AG20443 (cell line): ENCODE measurements around the gene SLK.

Source experiments
- DNase-seq: peaks from one replicate; pipeline ENCODE4 v3.0.0; 2012; ENCODE audit warnings: low spot score, mixed read lengths

Gene SLK

DNA sequence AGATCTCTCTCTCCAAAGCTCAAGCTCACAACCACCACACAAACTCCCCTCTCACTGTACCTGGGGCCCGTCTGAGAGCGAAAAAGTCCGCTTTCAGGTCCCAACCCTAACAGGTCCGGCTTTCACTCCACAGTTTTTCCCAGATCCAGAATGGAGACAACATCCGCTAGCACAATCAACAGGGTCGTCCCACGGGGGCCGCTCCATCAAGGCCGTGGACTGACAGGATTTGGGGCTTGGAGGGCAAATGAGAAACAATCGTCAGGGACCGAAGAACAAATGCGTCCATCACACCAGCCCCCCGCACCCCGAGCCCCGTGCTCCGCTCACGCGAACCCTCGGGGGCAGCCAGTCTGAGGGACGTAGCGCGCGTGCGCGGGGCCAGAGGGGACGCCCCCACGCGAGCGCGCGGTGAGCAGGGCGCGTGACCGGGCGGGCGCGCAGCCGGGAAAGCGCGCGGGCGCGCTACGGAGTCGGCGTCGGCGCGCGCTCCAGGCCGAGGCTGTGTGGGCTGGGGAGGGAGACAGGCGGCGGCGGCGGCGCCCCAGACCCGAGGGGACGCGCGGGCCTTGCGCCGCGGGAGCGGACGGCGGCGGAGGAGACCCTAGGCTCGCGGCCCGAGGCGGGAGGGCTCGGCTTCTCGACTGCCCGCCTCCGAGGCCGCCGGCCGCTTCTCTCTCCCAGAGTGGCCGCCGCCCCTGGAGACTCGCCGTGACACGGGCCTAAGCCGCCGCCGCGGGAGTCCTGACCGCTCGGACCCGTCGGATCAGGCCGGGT, at the start of gene SLK:
SLK (plus strand) TSS at position 470 of the 777 bp plus-strand sequence. CDS start 606 bp downstream, outside the sequence.
- DNase-seq, result peak; percentile 99

DNA sequence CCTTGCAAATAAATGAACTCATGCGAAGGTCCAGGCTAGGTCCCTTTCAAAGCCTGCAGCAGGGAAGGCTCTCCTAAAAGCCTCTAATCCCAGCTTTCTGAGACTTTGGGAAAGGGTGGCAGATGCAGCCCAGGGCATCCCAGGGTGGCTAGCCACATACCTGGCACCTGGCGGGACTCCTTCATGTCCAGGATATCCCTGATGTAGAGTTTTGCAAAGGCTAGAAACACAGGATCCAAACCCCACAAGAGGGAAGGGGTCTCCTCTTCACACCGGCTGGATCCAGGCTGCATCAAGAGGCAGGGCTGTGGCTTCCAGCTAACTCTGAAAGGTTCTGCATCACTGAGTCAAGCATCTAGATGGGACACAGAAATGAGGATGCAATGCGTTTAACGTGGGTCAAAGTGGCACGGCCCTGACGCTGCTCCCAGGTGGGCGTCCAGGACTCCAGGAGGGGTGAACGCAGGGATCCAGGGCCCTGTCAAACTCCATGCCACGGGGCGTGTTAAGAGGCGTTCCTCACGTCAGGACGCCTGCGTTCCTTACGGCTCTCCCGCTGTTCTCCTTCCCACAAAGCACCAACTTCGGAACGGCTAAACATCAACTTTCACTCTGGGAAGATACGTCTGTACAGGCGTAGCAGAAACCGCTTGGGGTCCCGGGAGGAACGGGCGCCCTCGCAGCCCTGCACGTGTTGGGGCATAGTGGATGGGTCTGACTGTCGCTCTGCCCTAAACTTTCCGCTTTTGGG, 49.5 kb upstream of the SLK start:
- peak; percentile 58 for DNase-seq

DNA sequence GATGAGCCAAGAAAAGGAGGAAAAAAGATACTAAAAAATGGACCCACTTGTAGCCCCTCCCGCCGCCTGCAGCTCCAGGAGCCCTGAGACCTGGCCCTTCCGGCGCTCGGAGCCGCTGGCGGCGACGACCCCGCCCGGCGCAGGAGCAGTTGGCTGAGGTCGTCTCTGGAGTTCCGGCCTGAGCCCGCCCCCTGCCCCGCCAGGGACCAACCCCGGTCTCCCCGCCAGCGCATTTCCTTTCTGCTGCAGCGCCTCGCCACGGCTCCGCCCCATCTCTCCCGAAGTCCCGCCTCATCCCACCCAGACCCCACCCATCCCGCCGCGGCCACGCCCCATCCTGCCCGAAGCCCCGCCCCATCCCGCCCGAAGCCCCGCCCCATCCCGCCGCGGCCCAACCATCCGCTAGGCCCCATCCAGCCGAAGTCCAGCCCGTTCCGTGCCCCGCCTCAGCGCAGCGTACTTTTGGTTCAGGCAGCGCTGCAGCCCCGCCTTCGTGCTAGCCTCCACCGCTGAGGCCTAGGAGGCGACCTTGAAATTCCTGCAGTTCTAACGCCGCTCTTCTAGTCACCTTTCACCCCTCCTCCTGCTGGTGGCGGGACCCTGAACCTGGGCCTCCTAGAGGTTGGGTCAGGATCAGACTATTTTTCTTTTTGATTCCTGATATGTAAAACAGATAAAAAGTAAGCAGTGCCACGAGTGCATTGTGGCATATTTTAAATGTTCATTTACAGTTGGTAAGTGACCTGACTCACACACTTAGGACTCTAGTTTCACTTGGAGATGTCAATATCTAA, 48.7 kb upstream of the SLK start, which contains the start of gene STN1:
STN1 (minus strand) TSS at position 132 of the 794 bp plus-strand sequence. CDS start 590 bp downstream, outside the sequence.
- peak; percentile 98 for DNase-seq

DNA sequence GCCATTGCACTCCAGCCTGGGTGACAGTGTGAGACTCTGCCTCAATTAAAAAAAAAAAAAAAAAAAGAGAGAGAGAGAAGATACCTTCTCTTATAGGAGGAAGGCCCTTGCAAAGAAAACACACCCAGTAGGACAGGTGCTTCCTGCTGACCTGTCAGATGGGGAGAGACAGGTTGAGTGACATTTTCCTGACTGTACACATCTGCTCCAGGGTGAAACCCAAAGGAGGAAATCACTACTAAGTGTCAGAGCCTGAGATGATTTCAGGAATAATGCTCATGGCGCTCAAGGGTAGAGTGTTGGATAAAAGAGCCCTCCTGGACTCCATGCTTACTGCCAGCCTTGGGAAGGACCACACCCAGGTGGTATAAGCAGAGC, 47.3 kb upstream of the SLK start:
- no peak for DNase-seq

DNA sequence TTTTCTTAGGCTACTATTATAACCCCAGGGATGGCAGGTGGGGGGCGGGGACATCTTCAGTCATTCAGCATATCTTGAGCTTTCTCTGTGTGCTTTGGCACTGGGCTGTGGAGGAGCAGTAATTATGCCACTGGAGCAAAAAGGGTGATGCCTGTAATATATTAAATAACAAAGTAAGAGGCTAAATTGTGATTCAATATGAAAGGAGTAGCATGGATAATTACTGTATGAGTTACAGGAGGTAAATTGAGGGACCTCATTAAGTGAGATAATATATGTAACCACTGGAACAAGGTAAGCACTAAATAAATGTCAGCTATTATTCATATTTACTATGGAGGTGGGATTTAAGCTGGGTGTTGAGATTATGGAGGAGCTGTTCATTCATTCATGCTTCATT, 45.7 kb upstream of the SLK start:
- DNase-seq, result no peak

DNA sequence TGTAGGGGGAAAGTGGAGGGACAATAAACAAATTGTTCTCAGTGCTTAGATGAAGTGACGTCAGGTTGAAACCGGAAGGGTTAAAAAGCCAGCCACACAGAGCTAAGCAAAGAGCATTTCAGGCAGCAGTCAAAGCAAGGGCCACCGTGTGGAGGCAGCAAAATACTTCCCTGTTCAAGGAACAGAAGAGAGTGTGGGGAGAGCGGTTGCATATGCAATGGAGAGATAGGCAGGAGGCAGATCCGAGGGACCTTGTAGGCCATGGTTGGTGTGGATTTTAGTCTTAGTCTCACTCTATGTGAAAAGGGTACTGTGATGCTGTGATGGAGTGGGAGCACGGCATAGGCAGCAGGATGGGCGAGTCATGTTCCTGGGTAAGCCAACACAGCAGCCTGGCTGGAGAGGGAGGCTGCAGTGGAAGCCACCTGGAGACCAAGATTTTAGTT, 45.2 kb upstream of the SLK start:
- no peak for DNase-seq

DNA sequence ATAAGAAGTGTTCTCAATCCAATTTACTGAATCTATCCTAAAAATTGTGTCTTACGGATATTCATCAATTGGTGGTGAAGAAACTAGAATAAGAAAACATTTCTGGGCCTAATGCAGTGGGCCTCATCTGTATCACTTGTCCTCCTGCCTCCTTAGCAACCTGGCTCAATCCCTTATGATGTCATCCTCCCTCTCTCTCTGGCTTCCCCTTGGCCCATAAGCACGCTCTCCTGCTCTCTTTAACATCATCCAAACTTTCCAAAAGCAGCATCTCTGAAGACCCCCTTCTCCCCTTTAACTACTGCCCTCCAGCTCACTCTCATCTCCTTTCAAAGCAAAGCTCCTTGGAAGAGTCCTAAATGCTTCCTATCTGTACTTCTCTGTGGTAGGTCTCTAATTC, 44.3 kb upstream of the SLK start:
- no peak for DNase-seq

DNA sequence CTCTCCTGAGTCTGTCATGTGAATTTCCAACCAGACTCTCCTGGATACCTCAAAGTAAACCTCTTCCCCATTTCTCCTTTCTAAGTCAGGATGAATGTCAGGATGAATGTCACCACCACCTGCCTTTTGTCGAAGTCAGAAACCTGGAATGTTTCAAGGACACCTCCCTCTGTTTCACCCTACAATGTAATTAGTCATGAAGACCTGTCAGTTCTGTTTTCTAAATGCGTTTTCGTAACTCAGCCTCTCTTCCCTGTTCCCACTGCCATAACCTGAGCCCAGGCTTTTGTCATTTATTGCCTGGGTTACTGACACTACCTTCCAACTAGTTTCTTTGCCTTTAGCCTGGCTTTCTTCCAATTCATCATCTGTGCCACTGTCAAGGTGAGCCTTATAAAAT, 43.4 kb upstream of the SLK start:
- no peak for DNase-seq

DNA sequence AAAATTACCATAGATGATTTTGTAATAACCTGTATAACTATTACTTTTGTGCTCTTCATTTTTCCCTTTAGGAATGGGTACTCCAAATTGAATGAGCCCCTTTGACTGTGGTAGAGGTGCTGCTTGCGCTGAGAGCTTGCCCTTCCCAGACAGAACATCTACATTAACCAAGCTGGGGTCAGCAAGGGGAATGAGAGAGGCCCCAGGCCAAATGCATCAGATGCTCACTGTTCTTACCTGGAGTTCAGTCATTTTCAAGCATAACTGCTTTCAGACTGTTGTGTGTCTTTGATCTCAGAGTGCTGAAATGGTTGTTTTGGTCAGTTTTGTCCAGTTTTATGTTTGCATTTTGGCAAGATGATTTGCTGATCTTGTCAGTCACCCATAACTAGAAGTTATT, 41.3 kb upstream of the SLK start:
- DNase-seq, result no peak

DNA sequence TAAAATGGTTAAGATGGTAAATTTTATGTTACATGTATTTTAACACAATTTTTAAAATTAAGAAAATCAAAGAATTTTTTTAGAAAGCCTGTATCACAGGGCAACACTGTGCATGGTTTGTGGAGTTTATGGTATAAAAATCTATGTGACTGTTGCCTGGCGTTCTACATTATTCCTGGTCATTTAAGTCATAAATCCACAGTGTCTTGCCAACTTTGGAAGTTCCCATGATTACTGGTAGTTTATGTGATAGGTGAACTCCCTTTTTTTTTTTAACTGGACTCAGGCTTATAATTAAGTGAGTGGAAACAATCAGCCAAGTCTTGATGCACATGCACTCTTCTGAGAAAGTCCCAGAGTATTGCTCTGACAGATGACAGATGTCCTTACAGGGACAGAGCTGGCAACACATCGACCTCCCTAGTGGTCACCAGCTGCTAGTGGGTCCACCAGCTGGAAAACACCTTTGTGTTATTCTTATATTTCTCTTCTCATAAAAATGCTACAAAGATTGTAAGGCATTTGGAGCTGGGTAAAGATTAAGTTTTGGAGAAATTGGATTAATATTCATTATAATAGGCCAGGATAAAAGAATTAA, 40.1 kb upstream of the SLK start:
- DNase-seq, result no peak

DNA sequence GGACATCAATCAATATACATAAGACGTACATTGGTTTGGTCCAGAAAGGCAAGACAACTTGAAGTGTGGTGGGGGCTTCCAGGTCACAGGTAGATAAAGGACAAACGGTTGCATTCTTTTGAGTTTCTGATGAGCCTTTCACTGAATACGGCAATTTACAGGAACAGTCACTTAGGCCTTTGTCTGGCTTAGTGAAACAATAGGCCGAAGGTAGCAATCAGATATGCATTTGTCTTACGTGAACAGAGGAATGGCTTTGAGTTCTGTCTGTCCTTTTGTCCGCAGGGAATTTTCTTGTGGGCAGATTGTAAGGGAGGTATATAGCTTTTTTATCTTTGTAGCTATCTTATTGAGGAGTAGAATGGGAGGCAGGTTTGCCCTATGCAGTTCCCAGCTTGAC, 38.2 kb upstream of the SLK start:
- DNase-seq, result no peak

DNA sequence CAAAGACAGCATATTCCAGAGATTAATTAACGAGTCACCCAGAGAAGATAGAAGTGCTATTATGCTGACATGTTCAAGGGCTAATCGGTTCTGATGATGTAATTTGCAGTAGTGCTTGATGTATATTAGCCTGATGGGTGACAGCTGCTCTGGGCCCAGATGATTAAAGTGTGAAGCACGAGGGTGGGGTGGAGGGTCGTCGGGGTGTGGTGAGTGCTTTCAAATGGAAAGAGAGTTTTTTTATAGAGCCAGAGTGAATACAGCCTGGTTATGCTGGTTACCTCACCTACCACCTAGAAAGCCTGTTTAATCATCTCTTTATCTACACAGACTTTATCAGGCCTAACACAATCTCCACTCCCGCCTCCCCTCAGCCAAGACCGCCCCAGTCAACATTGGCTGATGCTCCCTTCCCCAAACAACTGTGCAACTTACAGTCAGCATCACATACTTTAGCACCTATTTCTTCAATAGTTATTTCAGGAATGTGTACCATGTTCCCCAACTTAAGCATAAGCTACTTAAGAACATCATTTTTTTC, 37.5 kb upstream of the SLK start:
- no peak for DNase-seq

DNA sequence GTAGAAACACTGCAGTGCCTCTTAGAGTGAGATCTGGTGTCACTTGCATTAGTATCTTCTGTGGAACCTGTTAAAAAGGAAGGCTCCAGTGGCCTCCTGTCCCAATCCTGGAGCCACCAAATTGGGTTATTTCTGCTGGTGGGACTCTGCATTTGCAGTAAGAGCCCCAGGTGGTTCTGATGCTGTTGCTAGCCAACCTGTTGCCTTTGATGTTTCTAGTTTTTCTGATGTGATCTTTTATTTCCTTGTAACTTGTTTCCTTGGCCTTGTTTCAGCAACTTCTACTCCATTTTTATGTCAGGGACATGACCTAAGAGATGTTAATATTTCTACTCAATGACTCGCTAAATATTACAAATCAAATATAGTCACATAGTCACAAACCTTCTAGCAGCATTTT, 36.5 kb upstream of the SLK start:
- no peak for DNase-seq

DNA sequence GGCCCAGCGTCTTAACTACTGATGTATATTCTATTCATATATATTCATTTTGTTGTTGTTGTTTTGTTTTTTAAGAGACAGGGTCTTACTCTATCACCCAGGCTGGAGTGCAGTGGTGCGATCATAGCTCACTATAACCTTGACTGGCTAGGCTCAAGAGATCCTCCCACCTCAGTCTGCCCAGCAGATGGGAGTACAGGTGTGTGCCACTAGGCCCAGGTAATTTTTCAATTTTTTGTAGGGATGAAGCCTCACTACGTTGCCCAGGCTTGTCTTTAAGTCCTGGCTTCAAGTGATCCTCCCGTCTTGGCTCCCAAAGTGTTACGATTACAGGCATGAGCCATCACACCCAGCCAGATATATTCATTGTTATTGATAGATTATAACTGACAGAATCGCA, 36.1 kb upstream of the SLK start:
- DNase-seq, result no peak

DNA sequence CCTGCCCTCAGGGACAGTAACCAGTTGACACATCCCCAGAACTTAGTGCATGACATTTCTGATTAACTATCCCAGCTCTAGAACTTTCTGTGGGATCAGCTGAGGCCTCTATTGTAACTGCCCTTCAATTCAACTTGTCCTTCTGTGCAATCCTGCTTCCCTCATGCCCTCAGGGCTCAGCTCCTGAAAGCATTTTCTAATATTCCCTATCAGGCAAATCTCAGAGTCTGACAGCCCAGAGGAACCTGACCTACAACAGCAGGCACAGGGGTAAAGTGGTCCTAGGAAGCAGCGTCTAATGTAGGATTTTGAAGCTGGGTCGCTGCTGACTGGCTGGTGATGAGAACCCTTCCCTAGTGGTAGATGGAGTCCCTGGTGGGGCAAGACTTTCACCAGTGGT, 35.3 kb upstream of the SLK start:
- DNase-seq, result no peak

DNA sequence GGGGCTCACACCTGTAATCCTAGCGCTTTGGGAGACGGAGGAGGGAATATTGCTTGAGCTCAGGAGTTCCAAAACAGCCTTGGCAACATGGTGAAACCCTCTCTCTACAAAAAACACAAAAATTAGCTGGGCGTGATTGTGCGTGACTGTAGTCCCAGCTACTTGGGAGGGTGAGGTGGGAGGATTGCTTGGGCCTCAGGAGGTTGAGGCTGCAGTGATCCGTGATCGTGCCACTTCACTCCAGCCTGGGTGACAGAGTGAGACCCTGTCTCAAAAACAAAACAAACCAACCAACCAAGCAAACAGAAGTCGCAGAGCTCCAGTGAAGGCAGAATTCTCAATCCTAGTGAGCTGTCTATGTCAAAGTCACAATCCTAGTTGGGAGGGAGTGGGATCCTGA, 34.7 kb upstream of the SLK start:
- no peak for DNase-seq

DNA sequence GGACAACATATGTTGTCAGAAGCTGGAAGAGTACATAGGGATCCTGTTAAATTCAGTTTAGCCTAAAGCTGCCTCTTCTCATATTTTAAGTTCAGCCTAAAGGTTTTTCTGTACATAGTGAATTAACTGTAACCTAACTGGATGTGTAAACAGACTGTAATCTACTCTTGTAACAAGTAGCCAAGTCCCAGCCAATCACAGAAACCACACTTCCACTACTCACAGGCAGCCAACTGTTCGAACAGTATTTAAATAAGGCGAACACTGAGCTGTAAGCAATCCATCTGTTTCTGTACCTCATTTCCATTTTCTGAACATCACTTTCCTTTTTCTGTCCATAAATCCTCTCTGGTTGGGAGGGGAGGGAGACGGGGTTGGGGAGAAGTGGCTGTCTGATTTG, 34.0 kb upstream of the SLK start:
- no peak for DNase-seq

DNA sequence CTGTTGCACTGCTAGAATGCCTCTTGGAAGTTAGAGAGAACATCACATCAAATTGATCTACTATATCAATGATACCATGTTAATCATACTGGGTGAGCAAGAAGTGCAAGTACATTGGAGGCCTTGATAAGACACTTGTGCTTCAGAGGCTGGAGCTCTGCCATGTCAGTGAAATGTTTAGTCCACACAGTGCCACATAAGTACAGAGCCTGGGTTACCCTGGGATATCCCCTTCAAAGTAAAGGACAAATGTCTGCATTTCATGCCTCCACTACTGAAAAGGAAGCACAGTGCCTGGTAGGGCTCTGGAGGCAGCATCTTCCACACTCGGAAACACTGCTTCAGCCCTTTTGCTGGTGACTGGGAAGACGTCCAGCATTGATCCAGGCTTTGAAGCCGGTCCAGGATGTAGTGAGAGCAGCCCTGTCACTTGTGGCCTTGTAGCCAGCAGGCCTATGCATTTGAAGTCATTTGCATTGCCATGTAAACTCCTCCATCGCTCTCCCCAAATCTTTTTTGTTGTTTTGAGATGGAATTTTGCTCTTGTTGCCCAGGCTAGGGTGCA, 33.3 kb upstream of the SLK start:
- DNase-seq, result no peak

DNA sequence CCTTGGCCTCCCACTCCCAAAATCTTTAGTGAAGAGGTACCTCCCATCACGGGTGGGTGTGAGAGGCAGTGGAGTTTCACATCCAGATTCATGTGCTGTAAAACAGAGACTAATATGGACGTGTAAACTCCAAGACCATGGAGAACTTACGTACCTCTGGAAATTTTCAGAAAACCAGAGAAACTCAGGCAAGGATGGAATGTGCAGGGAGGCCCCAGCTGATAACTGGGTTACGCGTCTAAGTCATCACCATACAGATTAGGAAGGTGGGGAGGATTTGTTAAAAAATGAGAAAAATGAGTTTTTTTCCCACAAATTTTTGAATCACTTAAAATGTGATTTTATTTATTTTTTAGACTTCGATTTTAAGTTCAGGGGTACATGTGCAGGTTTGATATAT, 32.6 kb upstream of the SLK start:
- DNase-seq, result no peak

DNA sequence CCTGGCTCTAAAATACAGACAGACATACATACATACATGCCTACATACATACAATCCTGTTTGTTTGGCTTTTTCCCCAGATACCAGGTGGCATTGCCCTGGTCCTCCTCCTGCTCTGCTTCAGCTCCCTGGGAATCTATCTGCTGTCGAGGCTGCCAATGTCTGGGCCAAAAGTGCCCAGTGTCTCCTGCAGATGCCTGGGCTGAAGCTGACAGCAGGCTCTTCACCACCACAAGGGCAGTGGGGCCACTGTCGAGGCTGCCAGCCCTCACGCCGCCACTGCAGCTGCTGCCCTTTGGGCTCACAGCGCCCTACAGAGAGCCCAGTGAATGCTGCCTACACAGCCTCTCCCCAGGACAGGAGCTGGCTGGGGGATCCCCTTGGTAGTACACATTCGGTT, 30.9 kb upstream of the SLK start:
- DNase-seq, result no peak

DNA sequence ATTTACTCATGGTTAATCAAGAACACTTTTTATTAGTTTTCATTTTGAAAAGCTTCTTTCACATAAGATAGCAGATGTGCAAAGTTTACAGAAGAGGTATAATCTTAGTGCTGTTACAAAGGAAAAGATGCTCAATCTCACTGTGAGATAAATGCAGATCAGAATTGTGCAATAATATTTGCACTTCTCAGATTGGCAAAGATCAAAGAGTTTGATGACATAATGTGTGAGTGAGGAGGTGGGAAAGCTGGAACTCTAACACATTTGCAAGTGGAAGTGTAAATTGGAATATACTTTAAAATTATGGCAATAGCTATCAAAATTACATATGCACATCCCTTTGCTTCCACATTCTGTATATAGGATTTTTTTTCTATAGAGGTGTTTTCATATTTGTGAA, 27.4 kb upstream of the SLK start:
- no peak for DNase-seq

DNA sequence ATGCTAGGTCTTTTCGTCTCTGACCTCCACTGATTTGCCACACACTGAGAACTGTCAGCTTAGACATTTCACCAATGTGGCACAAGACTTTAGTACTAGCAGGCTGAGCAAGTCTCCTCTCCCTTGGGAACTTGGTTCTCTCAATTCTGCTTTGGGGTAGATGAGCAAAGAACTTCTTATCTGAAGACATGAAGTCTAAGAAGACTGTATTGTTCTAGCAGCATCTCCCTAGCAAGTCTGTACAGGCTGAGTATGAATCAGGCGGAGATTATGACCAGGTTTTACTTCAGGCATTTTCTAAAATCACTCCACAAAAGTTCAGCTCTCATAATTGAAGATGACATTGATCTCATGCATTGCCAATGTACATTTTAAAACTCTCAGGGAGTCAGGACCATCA, 25.1 kb upstream of the SLK start:
- no peak for DNase-seq
